H4 (cell line): Measurements from ENCODE around the gene SELENOI. TPM values are rescaled to one million over a fixed set of nuclear protein-coding genes. Genes with fewer than 3 reads are reported as not detected.
"Not testable (repeated sequence)": the region's sequence is repeated elsewhere in the genome, so short reads cannot be mapped to it uniquely, and the experiment has no call there.

Experiments
- DNase-seq: peaks from one replicate; pipeline ENCODE4 v3.0.0-alpha.2; 2015; ENCODE audit warnings: low spot score
- total RNA-seq: library from RNA; depleted of rRNA; stranded (reverse); fragments of >200 nt; shearing (Covaris generic); gene quantifications from 2 replicates; pipeline ENCODE4 v1.2.3, GENCODE V29; 2014; rRNA removed

The SELENOI gene
- 10.9 and 18.8 TPM in 2 replicates for total RNA-seq

GRCh38 chr2:26345545-26346453, at the start of gene SELENOI:
TSS of gene SELENOI (plus strand) at chr2:26346143. CDS start at chr2:26346233, 90 bp downstream.
- peak; percentile 96 for DNase-seq

GRCh38 chr2:26297061-26297460, 48.9 kb upstream of the SELENOI start:
- DNase-seq, result no peak

GRCh38 chr2:26298286-26298637, 47.7 kb upstream of the SELENOI start:
- no peak for DNase-seq

- no peak for DNase-seq
Measured at GRCh38 chr2:26298638-26299393, 47.1 kb upstream of the SELENOI start.

GRCh38 chr2:26299471-26300101, 46.4 kb upstream of the SELENOI start:
- DNase-seq, result peak; percentile 52

GRCh38 chr2:26300234-26300925, 45.6 kb upstream of the SELENOI start:
- no peak for DNase-seq

- DNase-seq, result no peak
Measured at GRCh38 chr2:26302846-26303245, 43.1 kb upstream of the SELENOI start.

GRCh38 chr2:26305094-26305493, 40.8 kb upstream of the SELENOI start:
- not testable (repeated sequence) for DNase-seq

- DNase-seq, result no peak
Measured at GRCh38 chr2:26305540-26305939, 40.4 kb upstream of the SELENOI start.

- DNase-seq, result no peak
Measured at GRCh38 chr2:26309921-26310320, 36.0 kb upstream of the SELENOI start.

GRCh38 chr2:26312471-26312870, 33.5 kb upstream of the SELENOI start:
- DNase-seq, result no peak

- no peak for DNase-seq
Measured at GRCh38 chr2:26313446-26313845, 32.5 kb upstream of the SELENOI start.

- no peak for DNase-seq
Measured at GRCh38 chr2:26314243-26314642, 31.7 kb upstream of the SELENOI start.

GRCh38 chr2:26316041-26316440, 29.9 kb upstream of the SELENOI start:
- DNase-seq, result peak; percentile 26

- DNase-seq, result no peak
Measured at GRCh38 chr2:26316845-26317244, 29.1 kb upstream of the SELENOI start.

- no peak for DNase-seq
Measured at GRCh38 chr2:26317377-26318105, 28.4 kb upstream of the SELENOI start.

GRCh38 chr2:26318950-26319349, 27.0 kb upstream of the SELENOI start:
- no peak for DNase-seq

- DNase-seq, result not testable (repeated sequence)
Measured at GRCh38 chr2:26324479-26324878, 21.5 kb upstream of the SELENOI start.

GRCh38 chr2:26324903-26325302, 21.0 kb upstream of the SELENOI start:
- DNase-seq, result no peak

GRCh38 chr2:26325851-26326250, 20.1 kb upstream of the SELENOI start:
- no peak for DNase-seq

- no peak for DNase-seq
Measured at GRCh38 chr2:26326514-26326913, 19.4 kb upstream of the SELENOI start.
